Measurements from ENCODE around the gene LRP11.

Gene LRP11

DNA sequence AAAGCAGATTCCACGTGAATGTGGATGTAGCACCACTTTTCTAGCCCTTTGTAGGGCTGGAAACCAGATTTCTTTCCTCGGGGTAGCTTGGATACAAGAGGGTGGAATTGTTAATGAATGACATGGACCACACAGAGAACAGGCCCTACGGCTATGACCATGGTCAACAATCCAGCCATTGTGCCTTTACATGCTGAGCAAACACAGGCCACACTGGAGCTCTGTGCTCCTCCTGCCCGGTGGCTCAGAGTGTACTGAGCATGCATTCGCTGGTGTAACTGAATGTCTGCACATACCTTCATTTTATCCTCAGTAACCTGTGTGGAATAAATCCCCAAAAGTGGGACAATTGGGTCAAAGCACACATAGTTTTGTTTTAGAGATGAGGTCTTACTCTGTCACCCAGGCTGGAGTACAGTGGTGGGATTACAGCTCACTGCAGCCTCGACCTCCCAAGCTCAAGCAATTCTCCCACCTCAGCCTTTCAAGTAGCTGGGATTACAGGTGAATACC is 32.8 kb downstream of the LRP11 start:
- no peak overlapping the region for H3K9ac ChIP-seq
- H3K36me3 ChIP-seq (ENCODE audit: insufficient read depth): no peaks in the 10 kb centered on the region
- H4K20me1 ChIP-seq (ENCODE audit: insufficient read depth): no peaks in the 10 kb centered on the region
- no peak overlapping the region for H3K4me3 ChIP-seq (IDR thresholded peaks at IDR 0.05; ENCODE audit: insufficient read depth, low read depth, low read length)
- H3K27me3 ChIP-seq (ENCODE audit: insufficient read depth, low read depth): no peaks in the 10 kb centered on the region
- no peaks in the 10 kb centered on the region for H3K79me2 ChIP-seq (ENCODE audit: insufficient read depth, low read depth)
- TF ChIP-seq, protein P1, sequence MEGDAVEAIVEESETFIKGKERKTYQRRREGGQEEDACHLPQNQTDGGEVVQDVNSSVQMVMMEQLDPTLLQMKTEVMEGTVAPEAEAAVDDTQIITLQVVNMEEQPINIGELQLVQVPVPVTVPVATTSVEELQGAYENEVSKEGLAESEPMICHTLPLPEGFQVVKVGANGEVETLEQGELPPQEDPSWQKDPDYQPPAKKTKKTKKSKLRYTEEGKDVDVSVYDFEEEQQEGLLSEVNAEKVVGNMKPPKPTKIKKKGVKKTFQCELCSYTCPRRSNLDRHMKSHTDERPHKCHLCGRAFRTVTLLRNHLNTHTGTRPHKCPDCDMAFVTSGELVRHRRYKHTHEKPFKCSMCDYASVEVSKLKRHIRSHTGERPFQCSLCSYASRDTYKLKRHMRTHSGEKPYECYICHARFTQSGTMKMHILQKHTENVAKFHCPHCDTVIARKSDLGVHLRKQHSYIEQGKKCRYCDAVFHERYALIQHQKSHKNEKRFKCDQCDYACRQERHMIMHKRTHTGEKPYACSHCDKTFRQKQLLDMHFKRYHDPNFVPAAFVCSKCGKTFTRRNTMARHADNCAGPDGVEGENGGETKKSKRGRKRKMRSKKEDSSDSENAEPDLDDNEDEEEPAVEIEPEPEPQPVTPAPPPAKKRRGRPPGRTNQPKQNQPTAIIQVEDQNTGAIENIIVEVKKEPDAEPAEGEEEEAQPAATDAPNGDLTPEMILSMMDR (conservative IDR thresholded peaks at IDR 0.05; ENCODE audit: low read depth, low read length): no peak
- H3K27ac ChIP-seq: no peak overlapping the region
- no peaks in the 10 kb centered on the region for H3K4me1 ChIP-seq (ENCODE audit: low read depth, poor library complexity, severe bottlenecking)
- H2AFZ ChIP-seq (ENCODE audit: low read depth): no peak overlapping the region
- H3K4me2 ChIP-seq: no peak overlapping the region

- Histone ChIP-seq H4K20me1 (ENCODE audit: insufficient read depth) (no peaks in the 10 kb centered on the region), H3K4me2 (no peak overlapping the region), H3K9ac (no peak overlapping the region), H3K4me1 (ENCODE audit: low read depth, poor library complexity, severe bottlenecking) (no peaks in the 10 kb centered on the region), H3K4me3 (IDR thresholded peaks at IDR 0.05; ENCODE audit: insufficient read depth, low read depth, low read length) (no peak overlapping the region), H3K79me2 (ENCODE audit: insufficient read depth, low read depth) (no peaks in the 10 kb centered on the region), H3K27me3 (ENCODE audit: insufficient read depth, low read depth) (no peaks in the 10 kb centered on the region), H2AFZ (ENCODE audit: low read depth) (no peak overlapping the region), H3K27ac (no peak overlapping the region), H3K36me3 (ENCODE audit: insufficient read depth) (no peaks in the 10 kb centered on the region)
- TF ChIP-seq, protein P1 (conservative IDR thresholded peaks at IDR 0.05; ENCODE audit: low read depth, low read length): no peak
Observed at GRCh38 chr6:149830731-149831307, 33.3 kb downstream of the LRP11 start.

GRCh38 chr6:149825292-149825691 is 38.9 kb downstream of the LRP11 start:
- H3K4me1 ChIP-seq (ENCODE audit: low read depth, poor library complexity, severe bottlenecking): peaks cover 6% of the 10 kb centered on the region
- TF ChIP-seq, protein P1 (conservative IDR thresholded peaks at IDR 0.05; ENCODE audit: low read depth, low read length): no peak
- H3K79me2 ChIP-seq (ENCODE audit: insufficient read depth, low read depth): no peaks in the 10 kb centered on the region
- H3K27ac ChIP-seq: no peak overlapping the region
- no peak overlapping the region for H2AFZ ChIP-seq (ENCODE audit: low read depth)
- H3K9ac ChIP-seq: no peak overlapping the region
- no peak overlapping the region for H3K4me3 ChIP-seq (IDR thresholded peaks at IDR 0.05; ENCODE audit: insufficient read depth, low read depth, low read length)
- H3K4me2 ChIP-seq: no peak overlapping the region
- H3K36me3 ChIP-seq (ENCODE audit: insufficient read depth): no peaks in the 10 kb centered on the region
- no peaks in the 10 kb centered on the region for H4K20me1 ChIP-seq (ENCODE audit: insufficient read depth)
- H3K27me3 ChIP-seq (ENCODE audit: insufficient read depth, low read depth): no peaks in the 10 kb centered on the region

GRCh38 chr6:149823013-149823412 is 41.1 kb downstream of the LRP11 start:
- H3K79me2 ChIP-seq (ENCODE audit: insufficient read depth, low read depth): no peaks in the 10 kb centered on the region
- no peaks in the 10 kb centered on the region for H3K36me3 ChIP-seq (ENCODE audit: insufficient read depth)

More at GRCh38 chr6:149823013-149823412, 41.1 kb downstream of the LRP11 start:
- no peak overlapping the region for H3K4me2 ChIP-seq
- no peak overlapping the region for H2AFZ ChIP-seq (ENCODE audit: low read depth)
- no peaks in the 10 kb centered on the region for H3K27me3 ChIP-seq (ENCODE audit: insufficient read depth, low read depth)
- H3K4me1 ChIP-seq (ENCODE audit: low read depth, poor library complexity, severe bottlenecking): peaks cover 6% of the 10 kb centered on the region
- no peak overlapping the region for H3K9ac ChIP-seq
- H4K20me1 ChIP-seq (ENCODE audit: insufficient read depth): no peaks in the 10 kb centered on the region
- H3K4me3 ChIP-seq (IDR thresholded peaks at IDR 0.05; ENCODE audit: insufficient read depth, low read depth, low read length): no peak overlapping the region
- TF ChIP-seq, protein P1 (conservative IDR thresholded peaks at IDR 0.05; ENCODE audit: low read depth, low read length): no peak
- H3K27ac ChIP-seq: no peak overlapping the region

All from KMS-11 (cell line).